ENCODE data around the gene CILP. TPM values are rescaled to one million over a fixed set of nuclear protein-coding genes. Genes with fewer than 3 reads are reported as not detected.
"Not testable (repeated sequence)": the region's sequence is repeated elsewhere in the genome, so short reads cannot be mapped to it uniquely, and the experiment has no call there.

Gene CILP
- total RNA-seq, 1 donor from 2014 or later = not detected

DNA sequence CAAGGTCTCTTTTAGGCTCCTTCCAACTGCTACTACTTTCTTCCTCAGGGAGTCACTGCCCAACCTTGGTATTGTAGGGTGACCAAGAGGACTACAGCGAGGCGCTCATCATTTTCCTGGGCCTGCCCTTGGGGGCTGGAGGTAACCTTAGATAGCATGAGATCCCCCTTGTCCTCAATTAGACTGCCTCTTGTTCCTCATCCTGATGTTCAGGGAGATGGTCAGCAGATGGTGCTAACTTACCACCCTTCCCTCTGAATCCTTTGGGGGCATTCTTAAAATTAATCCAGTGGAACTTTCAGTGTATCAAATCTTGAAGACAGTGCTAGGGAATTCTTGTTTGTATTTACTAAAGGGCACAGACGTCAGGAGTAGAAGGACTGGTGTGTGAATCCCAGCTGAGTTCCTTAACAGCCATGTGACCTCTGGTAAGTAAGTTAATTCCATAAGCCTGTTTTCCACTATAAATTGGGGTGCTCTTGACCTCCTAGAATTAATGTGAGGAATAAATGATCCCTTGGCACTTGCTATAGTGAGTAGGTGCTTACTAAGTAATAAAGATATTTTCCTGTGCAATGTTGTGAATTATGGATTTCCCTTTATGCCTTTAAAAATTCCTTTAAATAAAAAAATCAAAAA lies 22.1 kb downstream of the CILP start:
- Histone ChIP-seq H3K4me3 (ENCODE audit: low read depth, low read length) (no peak overlapping the region), H3K27me3 (ENCODE audit: control insufficient read depth, insufficient read depth, low read length) (no peaks in the 10 kb centered on the region), H3K36me3 (ENCODE audit: control insufficient read depth, insufficient read depth, low read length) (no peaks in the 10 kb centered on the region)
- DNase-seq (ENCODE audit: low read depth) = no peak
- TF ChIP-seq, protein P1, sequence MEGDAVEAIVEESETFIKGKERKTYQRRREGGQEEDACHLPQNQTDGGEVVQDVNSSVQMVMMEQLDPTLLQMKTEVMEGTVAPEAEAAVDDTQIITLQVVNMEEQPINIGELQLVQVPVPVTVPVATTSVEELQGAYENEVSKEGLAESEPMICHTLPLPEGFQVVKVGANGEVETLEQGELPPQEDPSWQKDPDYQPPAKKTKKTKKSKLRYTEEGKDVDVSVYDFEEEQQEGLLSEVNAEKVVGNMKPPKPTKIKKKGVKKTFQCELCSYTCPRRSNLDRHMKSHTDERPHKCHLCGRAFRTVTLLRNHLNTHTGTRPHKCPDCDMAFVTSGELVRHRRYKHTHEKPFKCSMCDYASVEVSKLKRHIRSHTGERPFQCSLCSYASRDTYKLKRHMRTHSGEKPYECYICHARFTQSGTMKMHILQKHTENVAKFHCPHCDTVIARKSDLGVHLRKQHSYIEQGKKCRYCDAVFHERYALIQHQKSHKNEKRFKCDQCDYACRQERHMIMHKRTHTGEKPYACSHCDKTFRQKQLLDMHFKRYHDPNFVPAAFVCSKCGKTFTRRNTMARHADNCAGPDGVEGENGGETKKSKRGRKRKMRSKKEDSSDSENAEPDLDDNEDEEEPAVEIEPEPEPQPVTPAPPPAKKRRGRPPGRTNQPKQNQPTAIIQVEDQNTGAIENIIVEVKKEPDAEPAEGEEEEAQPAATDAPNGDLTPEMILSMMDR (IDR thresholded peaks at IDR 0.05; ENCODE audit: insufficient read depth, low read length, poor library complexity, severe bottlenecking) = peak; percentile 70

DNA sequence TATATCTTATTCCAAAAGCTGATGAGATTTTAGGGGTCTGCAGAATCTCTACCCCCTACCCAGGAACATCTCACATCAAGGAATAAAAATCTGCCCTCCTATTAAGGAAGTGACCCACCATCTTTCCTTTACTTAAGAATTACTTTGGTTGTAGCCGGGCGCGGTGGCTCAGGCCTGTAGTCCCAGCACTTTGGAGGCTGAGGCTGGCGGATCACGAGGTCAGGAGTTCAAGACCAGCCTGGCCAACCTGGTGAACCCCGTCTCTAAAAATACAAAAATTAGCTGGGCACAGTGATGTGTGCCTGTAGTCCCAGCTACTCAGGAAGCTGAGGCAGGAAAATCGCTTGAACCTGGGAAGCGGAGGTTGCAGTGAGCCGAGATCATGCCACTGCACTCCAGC lies 22.8 kb downstream of the CILP start:
- not testable (repeated sequence) for H3K27me3 ChIP-seq (ENCODE audit: control insufficient read depth, insufficient read depth, low read length); DNase-seq (ENCODE audit: low read depth); H3K36me3 ChIP-seq (ENCODE audit: control insufficient read depth, insufficient read depth, low read length); H3K4me3 ChIP-seq (ENCODE audit: low read depth, low read length)

DNA sequence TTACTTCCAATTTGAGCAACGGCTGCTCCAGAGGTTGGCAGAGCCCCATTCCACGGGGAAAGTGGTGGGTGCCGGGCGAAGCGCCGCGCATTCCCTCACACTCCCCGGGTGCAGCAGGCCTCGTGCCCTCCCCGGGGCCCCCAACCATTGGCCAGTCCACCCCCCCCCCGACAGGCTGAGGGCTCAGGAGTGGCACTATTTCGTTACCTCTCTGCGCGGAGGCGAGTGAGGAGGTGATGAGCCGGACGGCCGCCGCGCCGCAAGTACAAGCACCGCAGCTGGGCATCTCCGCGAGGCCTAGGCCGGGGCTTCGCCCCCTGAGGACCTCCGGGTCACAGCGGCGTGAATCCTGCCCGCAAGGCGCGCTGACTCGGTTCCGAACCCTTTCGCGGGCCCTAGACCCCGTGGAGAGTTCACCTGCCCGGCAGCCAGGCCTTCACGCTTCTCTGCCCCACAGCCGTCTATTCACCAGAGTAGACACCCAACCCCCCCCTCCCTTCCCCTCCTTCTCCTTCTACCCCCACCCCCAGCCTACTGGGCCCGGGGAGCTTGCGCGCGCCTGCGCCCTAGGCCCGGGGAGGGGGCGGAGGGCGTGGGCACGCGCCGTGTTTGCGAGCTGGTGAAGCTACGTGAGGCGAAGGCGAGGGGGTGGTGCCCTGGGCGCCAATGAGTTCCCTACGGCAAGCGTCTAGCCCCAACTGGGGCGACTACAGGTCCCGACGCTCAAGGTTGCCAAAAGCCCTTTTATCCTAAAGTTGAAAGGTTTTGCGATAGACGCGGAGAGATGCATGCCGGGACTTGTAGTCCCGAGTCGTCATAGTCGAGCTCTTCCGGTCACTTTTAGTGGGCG lies 26.2 kb downstream of the CILP start, which contains the start of gene CLPX:
TSS of gene CLPX (minus strand) at position 475 of the 850 bp plus-strand sequence. CDS start at position 286, 189 bp downstream.
- H3K27me3 ChIP-seq (ENCODE audit: control insufficient read depth, insufficient read depth, low read length) = no peaks in the 10 kb centered on the region
- TF ChIP-seq, protein P1 (IDR thresholded peaks at IDR 0.05; ENCODE audit: insufficient read depth, low read length, poor library complexity, severe bottlenecking) = no peak
- H3K36me3 ChIP-seq (ENCODE audit: control insufficient read depth, insufficient read depth, low read length) = no peaks in the 10 kb centered on the region
- DNase-seq (ENCODE audit: low read depth) = peak; percentile 74
- H3K4me3 ChIP-seq (ENCODE audit: low read depth, low read length) = peak within 1 kb of the TSS; percentile 95

DNA sequence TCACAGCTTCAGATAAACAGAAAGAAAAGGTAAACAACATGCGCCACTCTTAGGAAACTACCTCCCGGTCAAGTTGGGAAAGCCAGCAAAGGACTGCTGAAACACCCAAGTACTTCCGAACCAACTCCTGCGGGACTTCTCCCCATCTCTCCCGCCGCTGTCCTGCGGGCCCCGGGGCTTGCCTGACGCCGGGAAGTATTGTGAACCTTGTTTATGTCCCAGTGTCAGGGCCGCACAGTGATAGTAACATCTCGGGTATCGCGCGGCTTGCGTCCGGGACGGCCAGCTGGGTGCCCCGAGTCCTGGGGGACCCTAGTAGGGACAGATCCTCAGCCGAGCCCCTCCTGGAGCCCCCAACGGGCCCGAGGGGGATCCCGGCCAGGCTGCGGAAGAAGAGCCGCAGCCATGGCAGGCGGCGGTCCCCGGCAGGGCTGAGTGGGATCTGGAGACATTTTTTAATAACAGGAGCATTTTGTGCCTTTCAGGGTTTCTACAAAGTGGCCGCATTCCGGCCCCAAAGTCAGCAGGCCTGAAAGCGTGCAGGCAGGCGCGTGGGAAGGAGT lies 26.9 kb downstream of the CILP start:
- TF ChIP-seq, protein P1 (IDR thresholded peaks at IDR 0.05; ENCODE audit: insufficient read depth, low read length, poor library complexity, severe bottlenecking) = no peak
- DNase-seq (ENCODE audit: low read depth) = no peak
- Histone ChIP-seq H3K27me3 (ENCODE audit: control insufficient read depth, insufficient read depth, low read length) (no peaks in the 10 kb centered on the region), H3K36me3 (ENCODE audit: control insufficient read depth, insufficient read depth, low read length) (no peaks in the 10 kb centered on the region), H3K4me3 (ENCODE audit: low read depth, low read length) (peak overlapping the region; percentile 95)

DNA sequence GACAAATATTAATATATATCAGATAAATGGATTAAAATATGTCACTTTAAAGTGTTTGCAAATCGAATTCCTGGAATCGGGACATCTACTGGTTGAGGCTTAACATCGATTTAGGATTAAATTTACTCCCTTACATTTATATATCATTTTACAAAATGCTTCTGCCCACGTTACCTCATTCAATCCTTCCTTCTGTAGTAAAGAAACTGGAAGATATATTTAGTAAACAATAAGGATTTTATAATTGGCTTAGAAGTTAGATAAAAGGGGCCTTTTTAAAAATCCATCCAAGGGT lies 27.5 kb downstream of the CILP start:
- DNase-seq (ENCODE audit: low read depth) = no peak
- TF ChIP-seq, protein P1 (IDR thresholded peaks at IDR 0.05; ENCODE audit: insufficient read depth, low read length, poor library complexity, severe bottlenecking) = no peak
- H3K4me3 ChIP-seq (ENCODE audit: low read depth, low read length) = peak overlapping the region; percentile 95
- no peaks in the 10 kb centered on the region for H3K27me3 ChIP-seq (ENCODE audit: control insufficient read depth, insufficient read depth, low read length)
- H3K36me3 ChIP-seq (ENCODE audit: control insufficient read depth, insufficient read depth, low read length) = no peaks in the 10 kb centered on the region

DNA sequence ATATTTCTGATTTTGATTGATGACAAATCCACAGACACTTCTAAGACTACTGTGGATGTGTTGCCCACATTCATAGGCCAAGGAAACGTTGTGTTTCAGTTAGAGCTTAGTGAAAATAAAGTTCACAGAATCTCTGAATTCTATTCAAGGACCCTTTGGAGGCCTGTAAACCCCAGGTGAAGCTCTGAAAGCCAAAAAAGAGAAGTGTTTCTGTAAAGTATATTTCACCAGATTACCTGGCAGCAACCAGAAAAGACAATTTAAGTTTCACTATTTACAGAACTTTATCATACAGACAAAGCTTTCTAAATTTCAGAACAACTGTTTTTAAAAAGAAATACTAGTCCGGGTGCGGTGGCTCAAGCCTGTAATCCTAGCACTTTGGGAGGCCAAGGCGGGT lies 28.7 kb downstream of the CILP start:
- Histone ChIP-seq H3K4me3 (ENCODE audit: low read depth, low read length) (no peak overlapping the region), H3K36me3 (ENCODE audit: control insufficient read depth, insufficient read depth, low read length) (no peaks in the 10 kb centered on the region), H3K27me3 (ENCODE audit: control insufficient read depth, insufficient read depth, low read length) (no peaks in the 10 kb centered on the region)
- TF ChIP-seq, protein P1 (IDR thresholded peaks at IDR 0.05; ENCODE audit: insufficient read depth, low read length, poor library complexity, severe bottlenecking) = no peak
- DNase-seq (ENCODE audit: low read depth) = no peak

DNA sequence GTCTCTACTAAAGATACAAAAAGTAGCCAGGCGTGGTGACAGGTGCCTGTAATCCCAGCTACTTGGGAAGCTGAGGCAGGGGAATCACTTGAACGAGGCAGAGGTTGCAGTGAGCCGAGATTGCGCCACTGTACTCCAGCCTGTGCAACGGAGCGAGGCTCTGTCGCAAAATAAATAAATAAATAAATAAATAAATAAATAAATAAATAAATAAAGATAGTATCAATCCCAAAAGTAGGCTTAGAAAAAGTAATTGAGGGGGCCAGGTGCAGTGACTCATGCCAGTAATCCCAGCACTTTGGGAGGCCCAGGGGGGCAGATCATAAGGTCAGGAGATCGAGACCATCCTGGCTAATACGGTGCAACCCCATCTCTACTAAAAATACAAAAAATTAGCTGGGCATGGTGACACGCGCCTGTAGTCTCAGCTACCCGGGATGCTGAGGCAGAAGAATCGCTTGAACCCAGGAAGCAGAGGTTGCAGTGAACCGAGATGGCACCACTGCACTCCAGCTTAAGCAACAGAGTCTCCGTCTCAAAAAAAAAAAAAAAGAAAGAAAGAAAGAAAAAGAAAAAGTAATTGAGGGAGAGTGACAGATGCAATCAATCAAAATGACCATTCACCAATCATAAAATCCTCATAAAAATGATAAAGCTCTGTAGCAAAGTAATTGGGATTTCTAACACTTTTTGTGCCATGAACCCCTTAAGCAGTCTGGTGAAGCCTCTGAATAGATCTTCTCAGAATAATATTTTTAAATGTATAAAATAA lies 29.5 kb downstream of the CILP start:
- H3K36me3 ChIP-seq (ENCODE audit: control insufficient read depth, insufficient read depth, low read length) = not testable (repeated sequence)

More for the DNA sequence above, 29.5 kb downstream of the CILP start:
- not testable (repeated sequence) for DNase-seq (ENCODE audit: low read depth); H3K27me3 ChIP-seq (ENCODE audit: control insufficient read depth, insufficient read depth, low read length); H3K4me3 ChIP-seq (ENCODE audit: low read depth, low read length)
